ENCODE data around the gene FREM1. TPM values are rescaled to one million over a fixed set of nuclear protein-coding genes. Genes with fewer than 3 reads are reported as not detected.

FREM1 gene
- total and polyA plus RNA-seq, 4 donors, result 0.33 to 21.8 (median 1.3) TPM

GRCh38 chr9:14702200-14702720 is 208.0 kb downstream of the FREM1 start:
- peaks cover 0 to 2% (median 0%) of the 10 kb centered on the region in 3 donors for H3K27me3 ChIP-seq (ENCODE audit: control insufficient read depth in 3 of 3, insufficient read depth in 3 of 3, low read length in 2 of 3)
- H3K27ac ChIP-seq (ENCODE audit: low read depth in 1 of 2, low read length in 1 of 2), result no peak overlapping the region
- TF ChIP-seq, protein P1, sequence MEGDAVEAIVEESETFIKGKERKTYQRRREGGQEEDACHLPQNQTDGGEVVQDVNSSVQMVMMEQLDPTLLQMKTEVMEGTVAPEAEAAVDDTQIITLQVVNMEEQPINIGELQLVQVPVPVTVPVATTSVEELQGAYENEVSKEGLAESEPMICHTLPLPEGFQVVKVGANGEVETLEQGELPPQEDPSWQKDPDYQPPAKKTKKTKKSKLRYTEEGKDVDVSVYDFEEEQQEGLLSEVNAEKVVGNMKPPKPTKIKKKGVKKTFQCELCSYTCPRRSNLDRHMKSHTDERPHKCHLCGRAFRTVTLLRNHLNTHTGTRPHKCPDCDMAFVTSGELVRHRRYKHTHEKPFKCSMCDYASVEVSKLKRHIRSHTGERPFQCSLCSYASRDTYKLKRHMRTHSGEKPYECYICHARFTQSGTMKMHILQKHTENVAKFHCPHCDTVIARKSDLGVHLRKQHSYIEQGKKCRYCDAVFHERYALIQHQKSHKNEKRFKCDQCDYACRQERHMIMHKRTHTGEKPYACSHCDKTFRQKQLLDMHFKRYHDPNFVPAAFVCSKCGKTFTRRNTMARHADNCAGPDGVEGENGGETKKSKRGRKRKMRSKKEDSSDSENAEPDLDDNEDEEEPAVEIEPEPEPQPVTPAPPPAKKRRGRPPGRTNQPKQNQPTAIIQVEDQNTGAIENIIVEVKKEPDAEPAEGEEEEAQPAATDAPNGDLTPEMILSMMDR (IDR thresholded peaks at IDR 0.05; ENCODE audit: control extremely low read depth, extremely low read depth), result no peak
- DNase-seq, result no peak
- WGBS, 2 donors, result 74 to 82% methylated on average over 4 of the region's 4 CpGs
- H3K4me3 ChIP-seq, result no peak overlapping the region
- H3K4me1 ChIP-seq (ENCODE audit: control insufficient read depth in 5 of 5, insufficient read depth in 5 of 5, low read length in 5 of 5), result no peaks in the 10 kb centered on the region
- H3K9me3 ChIP-seq (ENCODE audit: control insufficient read depth in 4 of 4, insufficient read depth in 3 of 4, low read length in 3 of 4), result peaks cover 0 to 8% (median 1%) of the 10 kb centered on the region in 4 donors
- no peaks in the 10 kb centered on the region for H3K36me3 ChIP-seq (ENCODE audit: control insufficient read depth in 4 of 4, insufficient read depth in 4 of 4, low read length in 4 of 4)
- ATAC-seq (ENCODE audit: insufficient read depth, low FRiP score), result no peak
- H3K9ac ChIP-seq (ENCODE audit: insufficient read depth in 1 of 2, low read length in 2 of 2), result no peak overlapping the region

DNA sequence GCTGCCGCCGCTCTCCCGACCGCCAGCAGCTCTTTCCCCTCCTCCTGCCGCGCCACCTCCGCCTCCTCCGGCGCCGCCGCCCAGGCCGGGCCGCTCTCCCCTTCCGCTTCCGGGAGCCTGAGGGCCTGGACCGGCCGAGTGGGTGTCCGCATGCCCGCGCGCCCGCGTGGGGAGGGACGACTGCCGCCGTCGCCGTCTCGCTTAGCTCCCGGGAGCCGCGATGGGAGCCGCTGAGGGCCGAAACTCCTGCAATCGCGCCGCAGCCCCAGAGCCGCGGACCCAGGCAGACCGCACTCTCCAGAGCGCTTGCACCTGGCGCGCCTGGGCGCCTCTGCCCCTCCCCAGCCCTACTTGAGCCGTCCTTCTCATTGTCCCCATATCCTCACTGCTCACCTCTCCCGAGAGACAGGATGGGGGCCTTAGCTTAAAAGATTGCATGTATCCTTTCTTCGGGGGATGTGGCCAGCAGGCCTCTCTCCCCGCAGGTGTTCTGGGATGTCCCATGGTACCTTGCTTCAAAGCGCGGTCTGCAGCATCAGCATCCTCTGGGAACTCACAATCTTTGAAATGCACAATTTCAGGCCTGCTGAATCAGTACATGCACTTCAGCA is 216.9 kb downstream of the FREM1 start, which contains the start of gene ZDHHC21:
TSS of gene ZDHHC21 (minus strand) at position 182 of the 611 bp plus-strand sequence. CDS start 19,092 bp downstream, outside the sequence.
- TF ChIP-seq, protein P1 (IDR thresholded peaks at IDR 0.05; ENCODE audit: control extremely low read depth, extremely low read depth), result no peak

DNA sequence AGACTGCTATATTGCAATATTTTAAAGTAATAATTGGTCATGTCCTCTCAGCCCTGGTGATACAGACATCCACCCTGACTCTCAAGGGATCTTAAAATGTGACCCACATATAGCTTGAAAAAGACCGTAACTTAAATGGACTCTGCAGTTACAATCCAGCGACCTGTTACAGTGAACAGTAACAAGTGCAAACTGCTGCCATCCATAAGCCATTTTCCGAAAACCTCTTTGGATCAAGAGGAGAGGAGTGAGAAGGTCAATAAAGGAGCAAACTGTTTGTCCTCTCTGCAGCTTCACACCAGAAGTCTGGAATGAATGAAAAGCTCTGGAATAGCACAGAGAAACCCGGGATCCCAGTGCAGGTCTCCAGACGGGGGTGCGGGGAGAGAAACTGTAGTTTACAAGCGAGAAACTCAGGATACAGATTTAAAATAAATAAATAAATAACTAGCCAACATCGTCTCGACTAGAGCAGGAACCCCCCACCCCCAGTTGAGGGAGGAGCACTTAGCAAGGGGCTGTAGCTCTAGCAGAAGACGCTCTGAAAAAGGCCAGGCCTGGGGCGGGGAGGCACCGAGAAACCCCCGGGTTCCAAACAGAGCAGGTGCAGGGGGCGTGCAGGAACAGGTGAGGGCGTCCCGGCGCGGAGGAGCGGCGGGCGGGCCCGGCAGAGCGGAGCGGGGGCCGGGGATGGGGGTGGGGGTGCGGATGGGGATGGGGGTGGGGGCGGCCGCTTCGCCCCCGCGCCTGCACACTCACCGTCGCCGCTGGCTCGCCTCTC is 217.6 kb downstream of the FREM1 start:
- Histone ChIP-seq H3K36me3 (ENCODE audit: control insufficient read depth in 4 of 4, insufficient read depth in 4 of 4, low read length in 4 of 4) (peaks cover 2 to 12% (median 7%) of the 10 kb centered on the region in 4 donors), H3K27ac (ENCODE audit: low read depth in 1 of 2, low read length in 1 of 2) (peak overlapping the region in 1 of 2 donors; percentile 64)
- peak; percentile 45 to 53 (median 49) for DNase-seq

More for the DNA sequence above, 216.9 kb downstream of the FREM1 start, which contains the start of gene ZDHHC21:
- Histone ChIP-seq H3K27ac (ENCODE audit: low read depth in 1 of 2, low read length in 1 of 2) (peak within 1 kb of the TSS; percentile 64 to 74), H3K4me3 (peak within 1 kb of the TSS; percentile 89), H3K9me3 (ENCODE audit: control insufficient read depth in 4 of 4, insufficient read depth in 3 of 4, low read length in 3 of 4) (no peaks in the 10 kb centered on the region), H3K36me3 (ENCODE audit: control insufficient read depth in 4 of 4, insufficient read depth in 4 of 4, low read length in 4 of 4) (peaks cover 2 to 12% (median 6%) of the 10 kb centered on the region in 4 donors), H3K9ac (ENCODE audit: insufficient read depth in 1 of 2, low read length in 2 of 2) (peak within 1 kb of the TSS; percentile 77 to 88), H3K4me1 (ENCODE audit: control insufficient read depth in 5 of 5, insufficient read depth in 5 of 5, low read length in 5 of 5) (peaks cover 0 to 10% (median 0%) of the 10 kb centered on the region in 5 donors), H3K27me3 (ENCODE audit: control insufficient read depth in 3 of 3, insufficient read depth in 3 of 3, low read length in 2 of 3) (no peaks in the 10 kb centered on the region)
- ATAC-seq (ENCODE audit: insufficient read depth, low FRiP score) (peak; percentile 90), DNase-seq (peak; percentile 62 to 77 (median 67))
- WGBS, 2 donors, result 2 to 3% methylated on average over 39 to 46 of the region's 50 CpGs

More for the DNA sequence above, 217.6 kb downstream of the FREM1 start:
- 2 to 3% methylated on average over 20 to 30 of the region's 35 CpGs for WGBS, 2 donors
- no peaks in the 10 kb centered on the region for H3K27me3 ChIP-seq (ENCODE audit: control insufficient read depth in 3 of 3, insufficient read depth in 3 of 3, low read length in 2 of 3)
- H3K4me3 ChIP-seq, result peak overlapping the region; percentile 89
- H3K4me1 ChIP-seq (ENCODE audit: control insufficient read depth in 5 of 5, insufficient read depth in 5 of 5, low read length in 5 of 5), result peaks cover 0 to 10% (median 0%) of the 10 kb centered on the region in 5 donors
- ATAC-seq (ENCODE audit: insufficient read depth, low FRiP score), result peak; percentile 50
- peak overlapping the region in 1 of 2 donors; percentile 77 for H3K9ac ChIP-seq (ENCODE audit: insufficient read depth in 1 of 2, low read length in 2 of 2)
- TF ChIP-seq, protein P1 (IDR thresholded peaks at IDR 0.05; ENCODE audit: control extremely low read depth, extremely low read depth), result no peak
- H3K9me3 ChIP-seq (ENCODE audit: control insufficient read depth in 4 of 4, insufficient read depth in 3 of 4, low read length in 3 of 4), result no peaks in the 10 kb centered on the region

Measured in lung (tissue), 12 donors.